ENCODE results near the gene PSD. TPM values are rescaled to one million over a fixed set of nuclear protein-coding genes. Genes with fewer than 3 reads are reported as not detected.

The PSD gene
- total and polyA plus RNA-seq, 9 of the 15 experiments (the other 6 are each of a cell fraction or from before 2014, with no cell fraction given), result 0.11 to 1.7 (median 0.54) TPM; not detected in 2

DNA sequence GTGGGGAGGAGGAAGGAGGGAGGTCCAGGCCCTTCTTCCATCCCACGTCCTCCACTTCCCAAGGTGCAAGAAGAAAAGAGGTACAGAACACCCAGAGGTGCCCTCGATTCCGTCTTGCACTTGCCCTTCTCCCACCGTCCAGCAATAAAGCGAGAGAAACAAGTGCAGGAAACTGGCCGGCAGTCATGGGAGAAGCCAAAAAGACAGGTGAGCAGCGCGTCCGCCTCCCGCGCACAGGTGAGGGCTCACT lies 31.5 kb upstream of the PSD start (continued):
- TF ChIP-seq, protein P1, sequence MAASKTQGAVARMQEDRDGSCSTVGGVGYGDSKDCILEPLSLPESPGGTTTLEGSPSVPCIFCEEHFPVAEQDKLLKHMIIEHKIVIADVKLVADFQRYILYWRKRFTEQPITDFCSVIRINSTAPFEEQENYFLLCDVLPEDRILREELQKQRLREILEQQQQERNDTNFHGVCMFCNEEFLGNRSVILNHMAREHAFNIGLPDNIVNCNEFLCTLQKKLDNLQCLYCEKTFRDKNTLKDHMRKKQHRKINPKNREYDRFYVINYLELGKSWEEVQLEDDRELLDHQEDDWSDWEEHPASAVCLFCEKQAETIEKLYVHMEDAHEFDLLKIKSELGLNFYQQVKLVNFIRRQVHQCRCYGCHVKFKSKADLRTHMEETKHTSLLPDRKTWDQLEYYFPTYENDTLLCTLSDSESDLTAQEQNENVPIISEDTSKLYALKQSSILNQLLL (CRISPR knock-in tag; IDR thresholded peaks at IDR 0.05; ENCODE audit: borderline replicate concordance), result no peak
- TF ChIP-seq SIN3A (IDR thresholded peaks at IDR 0.05; ENCODE audit: borderline replicate concordance in 2 of 2, control insufficient read depth in 1 of 2, low read depth in 2 of 2, low read length in 2 of 2) (0 out of 4 replicates have a peak, but pooled peaks of 1 of the 2 experiments have one; percentile 33), HNRNPUL1 (IDR thresholded peaks at IDR 0.05; ENCODE audit: low read length) (no peak), TBL1XR1 (IDR thresholded peaks at IDR 0.05; ENCODE audit: low read length in 2 of 2) (no peak), ILK (tag; IDR thresholded peaks at IDR 0.05; ENCODE audit: borderline replicate concordance, low read depth) (no peak), ZFX (CRISPR knock-in tag; IDR thresholded peaks at IDR 0.05) (no peak), ZNF124 (CRISPR knock-in tag; IDR thresholded peaks at IDR 0.05) (no peak), XRCC3 (IDR thresholded peaks at IDR 0.05) (no peak), NFXL1 (CRISPR knock-in tag; IDR thresholded peaks at IDR 0.05) (no peak), ZKSCAN1 (IDR thresholded peaks at IDR 0.05; ENCODE audit: low read depth, low read length) (no peak), EZH2 (IDR thresholded peaks at IDR 0.05; ENCODE audit: borderline replicate concordance, low read depth, low read length) (no peak)
- TF ChIP-seq, protein P2, sequence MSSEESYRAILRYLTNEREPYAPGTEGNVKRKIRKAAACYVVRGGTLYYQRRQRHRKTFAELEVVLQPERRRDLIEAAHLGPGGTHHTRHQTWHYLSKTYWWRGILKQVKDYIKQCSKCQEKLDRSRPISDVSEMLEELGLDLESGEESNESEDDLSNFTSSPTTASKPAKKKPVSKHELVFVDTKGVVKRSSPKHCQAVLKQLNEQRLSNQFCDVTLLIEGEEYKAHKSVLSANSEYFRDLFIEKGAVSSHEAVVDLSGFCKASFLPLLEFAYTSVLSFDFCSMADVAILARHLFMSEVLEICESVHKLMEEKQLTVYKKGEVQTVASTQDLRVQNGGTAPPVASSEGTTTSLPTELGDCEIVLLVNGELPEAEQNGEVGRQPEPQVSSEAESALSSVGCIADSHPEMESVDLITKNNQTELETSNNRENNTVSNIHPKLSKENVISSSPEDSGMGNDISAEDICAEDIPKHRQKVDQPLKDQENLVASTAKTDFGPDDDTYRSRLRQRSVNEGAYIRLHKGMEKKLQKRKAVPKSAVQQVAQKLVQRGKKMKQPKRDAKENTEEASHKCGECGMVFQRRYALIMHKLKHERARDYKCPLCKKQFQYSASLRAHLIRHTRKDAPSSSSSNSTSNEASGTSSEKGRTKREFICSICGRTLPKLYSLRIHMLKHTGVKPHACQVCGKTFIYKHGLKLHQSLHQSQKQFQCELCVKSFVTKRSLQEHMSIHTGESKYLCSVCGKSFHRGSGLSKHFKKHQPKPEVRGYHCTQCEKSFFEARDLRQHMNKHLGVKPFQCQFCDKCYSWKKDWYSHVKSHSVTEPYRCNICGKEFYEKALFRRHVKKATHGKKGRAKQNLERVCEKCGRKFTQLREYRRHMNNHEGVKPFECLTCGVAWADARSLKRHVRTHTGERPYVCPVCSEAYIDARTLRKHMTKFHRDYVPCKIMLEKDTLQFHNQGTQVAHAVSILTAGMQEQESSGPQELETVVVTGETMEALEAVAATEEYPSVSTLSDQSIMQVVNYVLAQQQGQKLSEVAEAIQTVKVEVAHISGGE (CRISPR knock-in tag; IDR thresholded peaks at IDR 0.05), result no peak
- TF ChIP-seq, protein P3, sequence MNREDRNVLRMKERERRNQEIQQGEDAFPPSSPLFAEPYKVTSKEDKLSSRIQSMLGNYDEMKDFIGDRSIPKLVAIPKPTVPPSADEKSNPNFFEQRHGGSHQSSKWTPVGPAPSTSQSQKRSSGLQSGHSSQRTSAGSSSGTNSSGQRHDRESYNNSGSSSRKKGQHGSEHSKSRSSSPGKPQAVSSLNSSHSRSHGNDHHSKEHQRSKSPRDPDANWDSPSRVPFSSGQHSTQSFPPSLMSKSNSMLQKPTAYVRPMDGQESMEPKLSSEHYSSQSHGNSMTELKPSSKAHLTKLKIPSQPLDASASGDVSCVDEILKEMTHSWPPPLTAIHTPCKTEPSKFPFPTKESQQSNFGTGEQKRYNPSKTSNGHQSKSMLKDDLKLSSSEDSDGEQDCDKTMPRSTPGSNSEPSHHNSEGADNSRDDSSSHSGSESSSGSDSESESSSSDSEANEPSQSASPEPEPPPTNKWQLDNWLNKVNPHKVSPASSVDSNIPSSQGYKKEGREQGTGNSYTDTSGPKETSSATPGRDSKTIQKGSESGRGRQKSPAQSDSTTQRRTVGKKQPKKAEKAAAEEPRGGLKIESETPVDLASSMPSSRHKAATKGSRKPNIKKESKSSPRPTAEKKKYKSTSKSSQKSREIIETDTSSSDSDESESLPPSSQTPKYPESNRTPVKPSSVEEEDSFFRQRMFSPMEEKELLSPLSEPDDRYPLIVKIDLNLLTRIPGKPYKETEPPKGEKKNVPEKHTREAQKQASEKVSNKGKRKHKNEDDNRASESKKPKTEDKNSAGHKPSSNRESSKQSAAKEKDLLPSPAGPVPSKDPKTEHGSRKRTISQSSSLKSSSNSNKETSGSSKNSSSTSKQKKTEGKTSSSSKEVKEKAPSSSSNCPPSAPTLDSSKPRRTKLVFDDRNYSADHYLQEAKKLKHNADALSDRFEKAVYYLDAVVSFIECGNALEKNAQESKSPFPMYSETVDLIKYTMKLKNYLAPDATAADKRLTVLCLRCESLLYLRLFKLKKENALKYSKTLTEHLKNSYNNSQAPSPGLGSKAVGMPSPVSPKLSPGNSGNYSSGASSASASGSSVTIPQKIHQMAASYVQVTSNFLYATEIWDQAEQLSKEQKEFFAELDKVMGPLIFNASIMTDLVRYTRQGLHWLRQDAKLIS (CRISPR knock-in tag; IDR thresholded peaks at IDR 0.05), result peak; percentile 78; the same call in 1 of the 2 replicates
- TF ChIP-seq, protein P4, sequence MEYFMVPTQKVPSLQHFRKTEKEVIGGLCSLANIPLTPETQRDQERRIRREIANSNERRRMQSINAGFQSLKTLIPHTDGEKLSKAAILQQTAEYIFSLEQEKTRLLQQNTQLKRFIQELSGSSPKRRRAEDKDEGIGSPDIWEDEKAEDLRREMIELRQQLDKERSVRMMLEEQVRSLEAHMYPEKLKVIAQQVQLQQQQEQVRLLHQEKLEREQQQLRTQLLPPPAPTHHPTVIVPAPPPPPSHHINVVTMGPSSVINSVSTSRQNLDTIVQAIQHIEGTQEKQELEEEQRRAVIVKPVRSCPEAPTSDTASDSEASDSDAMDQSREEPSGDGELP (CRISPR knock-in tag; IDR thresholded peaks at IDR 0.05; ENCODE audit: borderline replicate concordance), result no peak
- TF ChIP-seq, protein P5, sequence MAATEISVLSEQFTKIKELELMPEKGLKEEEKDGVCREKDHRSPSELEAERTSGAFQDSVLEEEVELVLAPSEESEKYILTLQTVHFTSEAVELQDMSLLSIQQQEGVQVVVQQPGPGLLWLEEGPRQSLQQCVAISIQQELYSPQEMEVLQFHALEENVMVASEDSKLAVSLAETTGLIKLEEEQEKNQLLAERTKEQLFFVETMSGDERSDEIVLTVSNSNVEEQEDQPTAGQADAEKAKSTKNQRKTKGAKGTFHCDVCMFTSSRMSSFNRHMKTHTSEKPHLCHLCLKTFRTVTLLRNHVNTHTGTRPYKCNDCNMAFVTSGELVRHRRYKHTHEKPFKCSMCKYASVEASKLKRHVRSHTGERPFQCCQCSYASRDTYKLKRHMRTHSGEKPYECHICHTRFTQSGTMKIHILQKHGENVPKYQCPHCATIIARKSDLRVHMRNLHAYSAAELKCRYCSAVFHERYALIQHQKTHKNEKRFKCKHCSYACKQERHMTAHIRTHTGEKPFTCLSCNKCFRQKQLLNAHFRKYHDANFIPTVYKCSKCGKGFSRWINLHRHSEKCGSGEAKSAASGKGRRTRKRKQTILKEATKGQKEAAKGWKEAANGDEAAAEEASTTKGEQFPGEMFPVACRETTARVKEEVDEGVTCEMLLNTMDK (IDR thresholded peaks at IDR 0.05; ENCODE audit: borderline replicate concordance, insufficient read depth, low read depth, low read length, poor library complexity, severe bottlenecking), result no peak
